Neural progenitor cell (in vitro differentiated cells): Measurements from ENCODE around the gene GGA1. TPM values are rescaled to one million over a fixed set of nuclear protein-coding genes. Genes with fewer than 3 reads are reported as not detected.
A peak's percentile ranks its signal among the peaks of the same experiment; 100 is the strongest.

ENCODE experiments used
- DNase-seq: peaks from one replicate; pipeline ENCODE4 v3.0.0-alpha.2; 2016; ENCODE audit warnings: low spot score
- H2AFZ ChIP-seq: fragments of 200-600 bp; sonication (generic); replicated peaks from 2 replicates; pipeline ENCODE4 v1.6.1; 2016; ENCODE audit warnings: antibody characterized with exemption
- H3F3A ChIP-seq: fragments of 200-600 bp; sonication (generic); 2 replicates; pipeline ENCODE4 v1.6.1; 2016; ENCODE audit warnings: antibody characterized with exemption, low read depth
- H3K27ac ChIP-seq: fragments of 200-600 bp; sonication (generic); 2 replicates; pipeline ENCODE4 v1.5.1; 2016; ENCODE audit warnings: mild to moderate bottlenecking
- H3K27me3 ChIP-seq: fragments of 200-600 bp; sonication (generic); 2 replicates; pipeline ENCODE4 v1.6.1; 2016; ENCODE audit warnings: mild to moderate bottlenecking, moderate library complexity
- H3K36me3 ChIP-seq: fragments of 200-600 bp; sonication (generic); 2 replicates; pipeline ENCODE4 v1.5.1; 2016
- H3K4me1 ChIP-seq: fragments of 200-600 bp; sonication (generic); 2 replicates; pipeline ENCODE4 v1.6.1; 2016; ENCODE audit warnings: mixed run types
- H3K4me2 ChIP-seq: fragments of 200-600 bp; sonication (generic); 2 replicates; pipeline ENCODE4 v1.6.1; 2016
- H3K4me3 ChIP-seq: fragments of 200-600 bp; sonication (generic); 2 replicates; pipeline ENCODE4 v1.5.1; 2016
- H3K79me2 ChIP-seq: fragments of 200-600 bp; sonication (generic); 2 replicates; pipeline ENCODE4 v1.6.1; 2016; ENCODE audit warnings: low read depth
- H3K9ac ChIP-seq: fragments of 200-600 bp; sonication (generic); 2 replicates; pipeline ENCODE4 v1.6.1; 2016
- H3K9me3 ChIP-seq: fragments of 200-600 bp; sonication (generic); 2 replicates; pipeline ENCODE4 v1.5.1; 2016; ENCODE audit warnings: low read depth
- H4K20me1 ChIP-seq: fragments of 200-600 bp; sonication (generic); 2 replicates; pipeline ENCODE4 v1.6.1; 2016; ENCODE audit warnings: low read depth
- H3K27ac Mint-ChIP-seq: 3 replicates; pipeline ENCODE4 v1.8.0; 2021; ENCODE audit warnings: mixed read lengths
- H3K27me3 Mint-ChIP-seq: 2 replicates; pipeline ENCODE4 v1.8.0; 2022; ENCODE audit warnings: low read depth, mild to moderate bottlenecking, inconsistent platforms, moderate library complexity, mixed read lengths; ENCODE audit not compliant: insufficient read depth
- H3K36me3 Mint-ChIP-seq: 3 replicates; pipeline ENCODE4 v1.8.0; 2021; ENCODE audit warnings: mixed read lengths
- H3K4me1 Mint-ChIP-seq: 3 replicates; pipeline ENCODE4 v1.8.0; 2021; ENCODE audit warnings: mixed read lengths
- H3K4me3 Mint-ChIP-seq: 3 replicates; pipeline ENCODE4 v1.8.0; 2021; ENCODE audit warnings: mild to moderate bottlenecking, moderate library complexity, mixed read lengths
- H3K9me3 Mint-ChIP-seq: 3 replicates; pipeline ENCODE4 v1.8.0; 2020; ENCODE audit warnings: mixed read lengths
- CTCF ChIP-seq: fragments of 200-600 bp; sonication (generic); IDR thresholded peaks from 2 replicates; pipeline ENCODE4 v1.5.1; 2017; ENCODE audit warnings: antibody characterized with exemption, mild to moderate bottlenecking
- EZH2 ChIP-seq: fragments of 200-600 bp; sonication (generic); IDR thresholded peaks from 2 replicates; pipeline ENCODE4 v1.6.1; 2017; ENCODE audit warnings: antibody characterized with exemption, mild to moderate bottlenecking, moderate library complexity
- EZH2phosphoT487 ChIP-seq: fragments of 200-600 bp; sonication (generic); IDR thresholded peaks from 2 replicates; pipeline ENCODE4 v1.6.1; 2017; ENCODE audit warnings: antibody characterized with exemption
- total RNA-seq: library from RNA; depleted of rRNA; stranded (reverse); fragments of >200 nt; gene quantifications from 2 replicates; pipeline ENCODE4 v1.2.3, GENCODE V29; 2015; ENCODE audit warnings: low replicate concordance

GGA1 gene
- total RNA-seq, 1 donor from 2014 or later, result 62.3 TPM

- Mint-ChIP-seq H3K36me3 (no peaks in the 10 kb centered on the region), H3K4me1 (peaks cover 18% of the 10 kb centered on the region), H3K27me3 (no peaks in the 10 kb centered on the region), H3K4me3 (peak overlapping the region; percentile 71), H3K9me3 (no peaks in the 10 kb centered on the region), H3K27ac (no peak overlapping the region)
- TF ChIP-seq EZH2phosphoT487 (no peak), EZH2 (no peak), CTCF (no peak)
- Histone ChIP-seq H3K9me3 (no peaks in the 10 kb centered on the region), H3K27ac (no peak overlapping the region), H3K79me2 (no peaks in the 10 kb centered on the region), H3K9ac (no peak overlapping the region), H4K20me1 (no peaks in the 10 kb centered on the region), H3K4me1 (no peaks in the 10 kb centered on the region), H3K36me3 (no peaks in the 10 kb centered on the region), H3K27me3 (peaks cover 8% of the 10 kb centered on the region), H3K4me2 (no peak overlapping the region), H3K4me3 (no peak overlapping the region), H3F3A (peaks cover 31% of the 10 kb centered on the region), H2AFZ (no peak overlapping the region)
- DNase-seq, result no peak
Measured at GRCh38 chr22:37678372-37678771, 69.7 kb downstream of the GGA1 start.

- H3K27ac Mint-ChIP-seq, result no peak overlapping the region
- H3K4me2 ChIP-seq, result no peak overlapping the region
Measured at GRCh38 chr22:37679670-37680069, 71.0 kb downstream of the GGA1 start.

DNA sequence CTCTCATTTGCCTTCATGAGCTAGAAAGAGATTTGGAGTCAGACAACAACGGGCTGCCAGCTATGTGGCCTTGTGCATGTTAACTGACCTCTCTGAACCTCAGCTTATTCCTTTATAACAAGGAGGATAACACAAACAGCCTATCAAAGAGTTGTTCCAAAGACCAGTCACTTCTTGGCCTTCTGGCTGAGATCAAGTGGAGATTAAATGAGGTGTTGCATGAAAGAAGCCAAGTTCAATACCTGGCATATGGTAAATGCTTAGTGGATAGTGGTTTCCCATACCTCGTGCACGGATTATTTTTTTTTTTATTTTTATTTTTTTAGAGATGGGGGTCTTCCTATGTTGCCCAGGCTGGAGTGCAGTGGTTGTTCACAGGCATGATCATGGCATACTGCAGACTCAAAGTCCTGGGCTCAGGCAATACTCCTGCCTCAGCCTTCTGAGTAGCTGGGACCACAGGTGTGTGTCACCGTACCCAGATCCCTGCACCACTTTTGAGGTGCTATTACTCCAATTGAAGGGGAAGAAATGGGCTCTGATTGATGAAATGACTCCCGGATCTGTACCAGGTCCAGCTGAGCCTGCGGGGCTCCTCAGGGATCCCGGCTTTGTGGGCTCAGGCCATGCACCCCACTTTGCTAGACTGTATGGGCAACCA is 71.7 kb downstream of the GGA1 start:
- no peaks in the 10 kb centered on the region for H3K4me1 ChIP-seq
- Mint-ChIP-seq H3K4me1 (peaks cover 17% of the 10 kb centered on the region), H3K27me3 (no peaks in the 10 kb centered on the region), H3K36me3 (no peaks in the 10 kb centered on the region), H3K27ac (no peak overlapping the region), H3K9me3 (no peaks in the 10 kb centered on the region), H3K4me3 (no peak overlapping the region)
- DNase-seq, result no peak
- peaks cover 27% of the 10 kb centered on the region for H3F3A ChIP-seq
- peaks cover 8% of the 10 kb centered on the region for H3K27me3 ChIP-seq
- H3K9ac ChIP-seq, result no peak overlapping the region
- no peaks in the 10 kb centered on the region for H3K36me3 ChIP-seq
- TF ChIP-seq EZH2, result no peak
- no peak for TF ChIP-seq EZH2phosphoT487
- no peak for TF ChIP-seq CTCF
- no peaks in the 10 kb centered on the region for H4K20me1 ChIP-seq
- no peak overlapping the region for H3K27ac ChIP-seq
- H3K4me3 ChIP-seq, result no peak overlapping the region
- H3K79me2 ChIP-seq, result no peaks in the 10 kb centered on the region
- H3K4me2 ChIP-seq, result no peak overlapping the region
- H3K9me3 ChIP-seq, result no peaks in the 10 kb centered on the region
- H2AFZ ChIP-seq, result no peak overlapping the region

More at GRCh38 chr22:37679670-37680069, 71.0 kb downstream of the GGA1 start:
- no peak overlapping the region for H3K4me3 ChIP-seq
- no peaks in the 10 kb centered on the region for H3K36me3 ChIP-seq
- Mint-ChIP-seq H3K9me3 (no peaks in the 10 kb centered on the region), H3K27me3 (no peaks in the 10 kb centered on the region), H3K4me1 (peaks cover 15% of the 10 kb centered on the region), H3K36me3 (no peaks in the 10 kb centered on the region), H3K4me3 (peak overlapping the region; percentile 15)
- no peak overlapping the region for H2AFZ ChIP-seq
- DNase-seq, result no peak
- TF ChIP-seq EZH2, result no peak
- no peak for TF ChIP-seq EZH2phosphoT487
- TF ChIP-seq CTCF, result no peak
- no peak overlapping the region for H3K9ac ChIP-seq
- H3K27ac ChIP-seq, result no peak overlapping the region
- no peaks in the 10 kb centered on the region for H3K9me3 ChIP-seq
- no peaks in the 10 kb centered on the region for H3K79me2 ChIP-seq
- peaks cover 8% of the 10 kb centered on the region for H3K27me3 ChIP-seq
- H3K4me1 ChIP-seq, result no peaks in the 10 kb centered on the region
- H4K20me1 ChIP-seq, result no peaks in the 10 kb centered on the region
- peaks cover 31% of the 10 kb centered on the region for H3F3A ChIP-seq
